ENCODE data around the gene CCSER1.

DNA sequence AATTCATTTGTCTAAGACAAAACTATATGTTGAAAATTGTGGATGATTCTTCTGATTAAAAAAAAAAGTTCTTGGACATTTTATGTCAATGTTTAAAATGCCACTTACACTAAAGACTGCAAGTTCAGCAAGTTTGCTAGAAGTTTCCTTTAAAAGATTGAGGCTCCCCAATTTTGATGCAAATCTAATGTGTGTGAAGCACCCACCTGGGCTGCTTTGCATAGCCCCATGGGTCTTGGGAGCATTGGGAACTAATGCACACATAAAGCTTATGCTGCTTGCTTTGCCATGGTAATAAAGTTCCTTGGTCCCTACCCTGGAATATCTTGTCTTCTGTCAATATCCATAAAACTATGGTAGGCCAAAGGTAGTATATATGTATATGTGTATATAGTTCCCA lies 1450.7 kb downstream of the CCSER1 start:
- TF ChIP-seq, protein P1, sequence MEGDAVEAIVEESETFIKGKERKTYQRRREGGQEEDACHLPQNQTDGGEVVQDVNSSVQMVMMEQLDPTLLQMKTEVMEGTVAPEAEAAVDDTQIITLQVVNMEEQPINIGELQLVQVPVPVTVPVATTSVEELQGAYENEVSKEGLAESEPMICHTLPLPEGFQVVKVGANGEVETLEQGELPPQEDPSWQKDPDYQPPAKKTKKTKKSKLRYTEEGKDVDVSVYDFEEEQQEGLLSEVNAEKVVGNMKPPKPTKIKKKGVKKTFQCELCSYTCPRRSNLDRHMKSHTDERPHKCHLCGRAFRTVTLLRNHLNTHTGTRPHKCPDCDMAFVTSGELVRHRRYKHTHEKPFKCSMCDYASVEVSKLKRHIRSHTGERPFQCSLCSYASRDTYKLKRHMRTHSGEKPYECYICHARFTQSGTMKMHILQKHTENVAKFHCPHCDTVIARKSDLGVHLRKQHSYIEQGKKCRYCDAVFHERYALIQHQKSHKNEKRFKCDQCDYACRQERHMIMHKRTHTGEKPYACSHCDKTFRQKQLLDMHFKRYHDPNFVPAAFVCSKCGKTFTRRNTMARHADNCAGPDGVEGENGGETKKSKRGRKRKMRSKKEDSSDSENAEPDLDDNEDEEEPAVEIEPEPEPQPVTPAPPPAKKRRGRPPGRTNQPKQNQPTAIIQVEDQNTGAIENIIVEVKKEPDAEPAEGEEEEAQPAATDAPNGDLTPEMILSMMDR (conservative IDR thresholded peaks at IDR 0.05 in 1 of 2, IDR thresholded peaks at IDR 0.05 in 1 of 2; ENCODE audit: extremely low read depth in 1 of 2, insufficient read depth in 1 of 2, low read depth in 1 of 2, low read length in 2 of 2): no peak
- TF ChIP-seq EZH2 (IDR thresholded peaks at IDR 0.05; ENCODE audit: borderline replicate concordance, low read length): no peak

All from mammary epithelial cell (primary cell).